K562 treated with DMSO at 1 percent for 12 hours (cell line): ENCODE data around the gene GGT7. TPM values are rescaled to one million over a fixed set of nuclear protein-coding genes. Genes with fewer than 3 reads are reported as not detected.

Experiments
- total RNA-seq: library from RNA; unstranded; fragments of 300-600 nt; gene quantifications from 2 replicates; pipeline ENCODE4 v1.2.3, GENCODE V29; 2022; ENCODE audit not compliant: insufficient read depth

The GGT7 gene
- total RNA-seq = 27.9 and 44.4 TPM in 2 replicates

DNA sequence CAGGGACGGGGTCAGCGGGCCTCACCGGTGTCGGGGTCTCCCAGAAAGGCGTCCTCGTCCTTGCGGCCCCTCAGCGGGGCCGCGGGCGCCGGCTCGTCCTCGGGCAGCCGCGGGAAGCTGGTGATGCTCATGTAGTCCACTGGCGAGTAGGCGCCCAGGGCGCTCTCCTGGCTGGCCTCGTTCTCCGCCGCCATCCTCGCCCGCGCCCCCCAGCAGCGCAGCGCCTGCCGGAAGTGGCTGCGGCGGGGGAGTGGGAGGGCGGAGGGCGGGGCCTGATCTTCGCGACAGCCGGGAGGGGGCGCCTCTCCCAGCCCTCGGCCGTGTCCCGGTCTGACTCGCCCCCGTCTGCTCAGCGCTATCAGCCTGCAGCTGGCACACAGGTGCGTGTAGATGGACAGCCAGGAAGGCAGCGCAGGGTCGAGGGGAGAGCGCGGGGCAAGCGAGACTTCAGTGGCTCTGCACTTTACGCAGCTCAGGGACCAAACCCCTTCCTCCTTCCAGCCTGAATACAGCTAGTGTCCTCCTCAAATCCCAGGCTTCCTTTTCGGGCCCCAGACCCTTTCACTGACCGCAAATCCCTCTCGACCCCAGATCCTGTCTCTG, at the start of gene GGT7:
Gene GGT7, minus strand, starts transcription at position 235 of the 603 bp plus-strand sequence. Its CDS starts 41 bp downstream, at position 194.

DNA sequence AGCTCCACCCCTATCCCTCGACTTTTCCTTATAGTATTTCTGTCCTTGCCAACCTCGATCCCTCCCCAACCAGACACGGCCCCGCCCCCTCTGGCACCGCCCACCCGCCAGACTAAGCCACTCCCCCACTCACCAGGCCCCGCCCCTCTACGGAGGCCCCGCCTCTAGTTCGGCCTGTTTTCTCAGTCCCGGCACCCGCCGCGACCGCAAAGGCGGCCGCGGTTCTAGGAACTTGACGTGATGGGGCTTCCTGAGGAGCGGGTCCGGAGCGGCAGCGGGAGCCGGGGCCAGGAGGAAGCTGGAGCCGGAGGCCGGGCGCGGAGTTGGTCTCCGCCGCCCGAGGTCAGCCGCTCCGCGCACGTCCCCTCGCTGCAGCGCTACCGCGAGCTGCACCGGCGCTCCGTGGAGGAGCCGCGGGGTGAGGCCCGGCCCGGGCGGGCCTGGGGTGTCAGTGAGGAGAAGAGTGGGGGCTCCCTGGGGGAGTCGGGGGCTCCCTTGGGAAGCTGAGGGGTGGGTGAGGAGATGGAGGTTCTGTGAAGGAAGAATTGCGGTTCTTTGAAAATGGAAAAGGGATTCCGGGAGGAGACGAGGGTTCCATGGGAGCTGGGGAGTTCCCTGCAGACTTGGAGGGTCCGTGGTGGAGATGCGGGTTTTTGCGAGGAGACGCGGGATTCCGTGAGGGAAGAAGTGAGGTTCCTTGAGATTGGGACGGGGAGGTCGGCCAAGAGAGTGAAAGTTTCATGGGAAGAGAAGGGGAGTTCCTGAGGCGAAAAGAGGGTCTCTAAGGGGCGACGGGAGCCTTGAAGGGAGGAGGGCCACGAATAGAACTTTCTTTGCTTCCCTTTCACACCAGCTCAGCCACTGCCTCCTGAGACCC, 4.0 kb upstream of the GGT7 start, which contains the start of gene ACSS2:
Gene ACSS2, plus strand, starts transcription at position 207 of the 877 bp plus-strand sequence. Its CDS starts 34 bp downstream, at position 241.

DNA sequence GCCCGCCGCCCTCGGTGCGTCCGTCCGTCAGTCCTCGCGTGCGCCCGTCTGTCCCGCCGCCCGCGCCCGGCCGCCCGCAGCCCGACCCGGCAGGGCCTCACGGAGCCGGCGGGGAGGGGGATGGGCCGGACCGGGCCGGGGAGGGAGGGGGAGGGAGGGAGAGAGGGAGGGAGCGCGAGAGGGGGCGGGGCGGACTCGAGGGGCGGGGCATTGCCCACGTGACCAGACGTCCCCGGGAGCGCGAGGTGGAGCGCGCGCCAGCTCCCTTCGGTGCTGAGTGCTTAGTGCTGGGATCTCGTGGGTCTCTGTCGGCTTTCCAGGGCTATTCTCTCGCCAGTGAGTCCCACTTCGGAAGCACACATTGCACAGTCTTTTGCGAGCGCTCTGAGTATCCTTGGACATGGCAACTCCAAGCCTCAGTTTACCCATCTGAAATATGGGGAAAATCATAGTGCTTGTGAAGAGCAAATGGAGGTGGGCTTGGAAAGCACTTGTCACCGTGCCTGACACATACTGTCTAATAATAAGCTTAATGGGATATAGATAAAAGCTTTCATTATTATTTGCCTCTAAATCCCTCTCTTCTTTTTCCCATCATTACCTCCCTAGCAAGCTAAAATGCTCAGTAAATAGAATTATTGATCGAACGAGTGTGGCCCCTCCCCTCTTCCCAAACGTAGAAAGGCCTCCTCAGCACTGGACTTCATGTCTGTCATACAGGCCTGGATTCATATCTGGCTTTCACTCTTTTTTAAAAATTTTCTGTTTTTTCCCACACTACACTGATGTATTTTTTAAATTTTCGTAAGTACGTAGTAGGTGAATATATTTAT, 46.9 kb downstream of the GGT7 start, which contains the start of gene NCOA6:
Gene NCOA6, minus strand, starts transcription at position 122 of the 833 bp plus-strand sequence. CDS start 43,296 bp downstream, outside the sequence.

Other genes with a start within 250 kb of the GGT7 start
- 21.6 and 30.4 TPM in 2 replicates for gene PIGU, start 195.8 kb downstream of the GGT7 start, total RNA-seq
- gene TP53INP2, start 168.5 kb downstream of the GGT7 start, total RNA-seq = 8.0 and 27.1 TPM in 2 replicates
- 4.7 and 18.8 TPM in 2 replicates for gene NCOA6, start 47.2 kb downstream of the GGT7 start, total RNA-seq
- 46.9 and 65.9 TPM in 2 replicates for gene ACSS2, start 3.8 kb upstream of the GGT7 start, total RNA-seq
- 46.8 and 63.6 TPM in 2 replicates for gene GSS, start 83.0 kb upstream of the GGT7 start, total RNA-seq
- gene MYH7B, start 83.0 kb upstream of the GGT7 start, total RNA-seq = not detected in 2 replicates
- 67.0 and 96.4 TPM in 2 replicates for gene TRPC4AP, start 220.0 kb upstream of the GGT7 start, total RNA-seq